GM23338 (cell line): ENCODE results near the gene SGCD. TPM values are rescaled to one million over a fixed set of nuclear protein-coding genes. Genes with fewer than 3 reads are reported as not detected.

Experiments used
- ATAC-seq: fragments of 200-7000 bp; cut with Tn5 transposase; 3 replicates; pipeline ENCODE4 v1.9.1; 2020
- DNase-seq: peaks from one replicate; pipeline ENCODE4 v3.0.0-alpha.2; 2015; ENCODE audit warnings: low spot score
- H2AFZ ChIP-seq: fragments of 200-600 bp; sonication (generic); 2 replicates; pipeline ENCODE4 v1.8.0; 2016; ENCODE audit warnings: antibody characterized with exemption, mild to moderate bottlenecking, moderate library complexity
- H3F3A ChIP-seq: fragments of 200-600 bp; sonication (generic); replicated peaks from 2 replicates; pipeline ENCODE4 v1.8.0; 2017; ENCODE audit warnings: antibody characterized with exemption, mixed run types, low read depth
- H3K27ac ChIP-seq: fragments of 200-600 bp; sonication (generic); 2 replicates; pipeline ENCODE4 v1.6.1; 2016; ENCODE audit warnings: low read depth
- H3K27me3 ChIP-seq: fragments of 200-600 bp; sonication (generic); 2 replicates; pipeline ENCODE4 v1.8.0; 2016; ENCODE audit warnings: mild to moderate bottlenecking, mixed run types, moderate library complexity; ENCODE audit not compliant: insufficient read depth
- H3K36me3 ChIP-seq: fragments of 200-600 bp; sonication (generic); 2 replicates; pipeline ENCODE4 v1.8.0; 2016; ENCODE audit warnings: mild to moderate bottlenecking; ENCODE audit not compliant: insufficient read depth
- H3K4me1 ChIP-seq: fragments of 200-600 bp; sonication (generic); 2 replicates; pipeline ENCODE4 v1.8.0; 2016; ENCODE audit warnings: mild to moderate bottlenecking, moderate library complexity; ENCODE audit not compliant: insufficient read depth
- H3K4me2 ChIP-seq: fragments of 200-600 bp; sonication (generic); 2 replicates; pipeline ENCODE4 v1.7.1; 2017; ENCODE audit warnings: mixed run types
- H3K4me3 ChIP-seq: fragments of 200-600 bp; sonication (generic); 2 replicates; pipeline ENCODE4 v1.6.1; 2016; ENCODE audit warnings: mixed run types
- H3K79me2 ChIP-seq: fragments of 200-600 bp; sonication (generic); replicated peaks from 2 replicates; pipeline ENCODE4 v1.8.0; 2017; ENCODE audit warnings: mild to moderate bottlenecking; ENCODE audit not compliant: insufficient read depth
- H3K9me2 ChIP-seq: fragments of 200-600 bp; sonication (generic); 2 replicates; pipeline ENCODE4 v1.8.0; 2017; ENCODE audit not compliant: insufficient read depth
- H4K20me1 ChIP-seq: fragments of 200-600 bp; sonication (generic); replicated peaks from 2 replicates; pipeline ENCODE4 v1.8.0; 2017; ENCODE audit warnings: mild to moderate bottlenecking; ENCODE audit not compliant: insufficient read depth
- H3K27ac Mint-ChIP-seq: 2 replicates; pipeline ENCODE4 v1.8.0; 2020; ENCODE audit warnings: inconsistent platforms, mild to moderate bottlenecking, moderate library complexity, mixed read lengths
- H3K27me3 Mint-ChIP-seq: 3 replicates; pipeline ENCODE4 v1.8.0; 2022; ENCODE audit warnings: low read depth, mild to moderate bottlenecking, moderate library complexity, mixed read lengths, inconsistent platforms; ENCODE audit not compliant: insufficient read depth, poor library complexity
- H3K36me3 Mint-ChIP-seq: 3 replicates; pipeline ENCODE4 v1.8.0; 2021; ENCODE audit warnings: low read depth, mild to moderate bottlenecking, inconsistent platforms, moderate library complexity, mixed read lengths
- H3K4me1 Mint-ChIP-seq: 3 replicates; pipeline ENCODE4 v1.8.0; 2020; ENCODE audit warnings: mild to moderate bottlenecking, inconsistent platforms, mixed read lengths
- H3K4me3 Mint-ChIP-seq: 3 replicates; pipeline ENCODE4 v1.8.0; 2021; ENCODE audit warnings: moderate library complexity, mild to moderate bottlenecking, inconsistent platforms, mixed read lengths
- H3K9me3 Mint-ChIP-seq: 3 replicates; pipeline ENCODE4 v1.8.0; 2020; ENCODE audit warnings: moderate library complexity, mild to moderate bottlenecking, inconsistent platforms, mixed read lengths
- CREB1 ChIP-seq: fragments of 250-450 bp; sonication (Bioruptor Pico); IDR thresholded peaks from 2 replicates; pipeline ENCODE4 v1.5.0; 2020; ENCODE audit warnings: low read depth, mild to moderate bottlenecking, moderate library complexity
- EZH2 ChIP-seq: fragments of 200-600 bp; sonication (generic); IDR thresholded peaks from one replicate; pipeline ENCODE4 v1.8.0; 2017; ENCODE audit warnings: antibody characterized with exemption, mild to moderate bottlenecking, low read depth; ENCODE audit not compliant: unreplicated experiment
- EZH2phosphoT487 ChIP-seq: fragments of 200-600 bp; sonication (generic); IDR thresholded peaks from one replicate; pipeline ENCODE4 v1.8.1; 2018; ENCODE audit warnings: antibody characterized with exemption; ENCODE audit not compliant: unreplicated experiment
- JUNB ChIP-seq: IDR thresholded peaks from one replicate; pipeline ENCODE4 v1.6.1; 2016; ENCODE audit warnings: antibody characterized with exemption; ENCODE audit not compliant: unreplicated experiment
- NANOG ChIP-seq: IDR thresholded peaks from 2 replicates; pipeline ENCODE4 v1.6.1; 2016; ENCODE audit warnings: antibody characterized with exemption, borderline replicate concordance
- POLR2AphosphoS5 ChIP-seq: IDR thresholded peaks from 2 replicates; pipeline ENCODE4 v1.6.1; 2016; ENCODE audit warnings: antibody characterized with exemption, low read depth
- STAT1 ChIP-seq: IDR thresholded peaks from one replicate; pipeline ENCODE4 v1.6.1; 2016; ENCODE audit warnings: antibody characterized with exemption; ENCODE audit not compliant: unreplicated experiment
- ZNF114 ChIP-seq: fragments of 250-450 bp; sonication (Bioruptor Pico); IDR thresholded peaks from 2 replicates; pipeline ENCODE4 v1.5.0; 2020; ENCODE audit warnings: mild to moderate bottlenecking, moderate library complexity
- ZNF331 ChIP-seq: fragments of 250-450 bp; sonication (Bioruptor Pico); IDR thresholded peaks from 2 replicates; pipeline ENCODE4 v1.5.0; 2020; ENCODE audit warnings: low read depth, mild to moderate bottlenecking, moderate library complexity
- polyA plus RNA-seq: library from polyadenylated mRNA; unstranded; fragments of >200 nt; fragmentation: Nextera tagmentation; extraction: Ambion mirVana; gene quantifications from 2 replicates; pipeline ENCODE4 v1.2.1, GENCODE V29; 2016
- total RNA-seq: library from RNA; depleted of rRNA; stranded (reverse); fragments of >200 nt; shearing (Covaris generic); gene quantifications from 2 replicates; pipeline ENCODE4 v1.2.3, GENCODE V29; 2014
- TF ChIP-seq, protein P1 (sequence below): IDR thresholded peaks from one replicate; pipeline ENCODE4 v1.6.1; 2018; ENCODE audit warnings: antibody characterized with exemption; ENCODE audit not compliant: unreplicated experiment
- TF ChIP-seq, protein P2 (sequence below): IDR thresholded peaks from 2 replicates; pipeline ENCODE4 v1.6.1; 2016; ENCODE audit warnings: antibody characterized with exemption
- TF ChIP-seq, protein P3 (sequence below): fragments of 250-450 bp; sonication (Bioruptor Pico); IDR thresholded peaks from 2 replicates; pipeline ENCODE4 v1.5.0; 2020; ENCODE audit warnings: mild to moderate bottlenecking, moderate library complexity

Gene SGCD
- total and polyA plus RNA-seq, 2 experiments from 2014 or later: 0.03 to 0.05 TPM

DNA sequence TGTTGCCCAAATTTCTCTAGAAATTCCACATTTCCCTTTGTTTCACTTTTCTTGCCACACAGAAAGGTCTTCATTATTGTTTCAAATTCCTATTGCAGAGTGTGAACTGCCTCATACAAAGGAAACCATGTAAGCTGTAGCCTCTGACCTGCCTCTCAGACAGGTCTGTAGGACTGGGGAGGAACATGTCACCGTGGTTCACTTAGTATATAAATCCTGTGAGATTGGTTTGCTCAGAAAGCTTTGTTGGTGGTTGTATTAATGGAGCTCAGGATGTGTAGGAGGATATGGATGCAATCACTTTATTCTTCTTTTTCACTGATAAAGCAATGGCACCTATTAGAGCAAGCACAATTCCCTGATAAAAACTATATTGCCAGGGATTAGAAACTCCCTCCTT lies 4.2 kb downstream of the SGCD start:
- Mint-ChIP-seq H3K36me3 (no peaks in the 10 kb centered on the region), H3K27ac (no peak overlapping the region), H3K4me1 (no peaks in the 10 kb centered on the region; the same call in 1 of the 3 replicates), H3K9me3 (no peaks in the 10 kb centered on the region; the same call in 1 of the 3 replicates), H3K27me3 (peaks cover 1% of the 10 kb centered on the region), H3K4me3 (no peak overlapping the region)
- no peak overlapping the region for H3K4me2 ChIP-seq
- peaks cover 12% of the 10 kb centered on the region for H3K9me2 ChIP-seq
- no peaks in the 10 kb centered on the region for H3K36me3 ChIP-seq
- H2AFZ ChIP-seq: 0 out of 2 replicates have a peak overlapping the region, but pooled peaks have one; percentile 14
- H3K27ac ChIP-seq: no peak overlapping the region
- TF ChIP-seq ZNF114 (CRISPR knock-in tag) (no peak), EZH2phosphoT487 (no peak), STAT1 (no peak), EZH2 (no peak), JUNB (no peak), ZNF331 (CRISPR knock-in tag) (no peak), CREB1 (no peak), NANOG (no peak), POLR2AphosphoS5 (no peak)
- TF ChIP-seq, protein P1, sequence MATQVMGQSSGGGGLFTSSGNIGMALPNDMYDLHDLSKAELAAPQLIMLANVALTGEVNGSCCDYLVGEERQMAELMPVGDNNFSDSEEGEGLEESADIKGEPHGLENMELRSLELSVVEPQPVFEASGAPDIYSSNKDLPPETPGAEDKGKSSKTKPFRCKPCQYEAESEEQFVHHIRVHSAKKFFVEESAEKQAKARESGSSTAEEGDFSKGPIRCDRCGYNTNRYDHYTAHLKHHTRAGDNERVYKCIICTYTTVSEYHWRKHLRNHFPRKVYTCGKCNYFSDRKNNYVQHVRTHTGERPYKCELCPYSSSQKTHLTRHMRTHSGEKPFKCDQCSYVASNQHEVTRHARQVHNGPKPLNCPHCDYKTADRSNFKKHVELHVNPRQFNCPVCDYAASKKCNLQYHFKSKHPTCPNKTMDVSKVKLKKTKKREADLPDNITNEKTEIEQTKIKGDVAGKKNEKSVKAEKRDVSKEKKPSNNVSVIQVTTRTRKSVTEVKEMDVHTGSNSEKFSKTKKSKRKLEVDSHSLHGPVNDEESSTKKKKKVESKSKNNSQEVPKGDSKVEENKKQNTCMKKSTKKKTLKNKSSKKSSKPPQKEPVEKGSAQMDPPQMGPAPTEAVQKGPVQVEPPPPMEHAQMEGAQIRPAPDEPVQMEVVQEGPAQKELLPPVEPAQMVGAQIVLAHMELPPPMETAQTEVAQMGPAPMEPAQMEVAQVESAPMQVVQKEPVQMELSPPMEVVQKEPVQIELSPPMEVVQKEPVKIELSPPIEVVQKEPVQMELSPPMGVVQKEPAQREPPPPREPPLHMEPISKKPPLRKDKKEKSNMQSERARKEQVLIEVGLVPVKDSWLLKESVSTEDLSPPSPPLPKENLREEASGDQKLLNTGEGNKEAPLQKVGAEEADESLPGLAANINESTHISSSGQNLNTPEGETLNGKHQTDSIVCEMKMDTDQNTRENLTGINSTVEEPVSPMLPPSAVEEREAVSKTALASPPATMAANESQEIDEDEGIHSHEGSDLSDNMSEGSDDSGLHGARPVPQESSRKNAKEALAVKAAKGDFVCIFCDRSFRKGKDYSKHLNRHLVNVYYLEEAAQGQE: no peak
- TF ChIP-seq, protein P2, sequence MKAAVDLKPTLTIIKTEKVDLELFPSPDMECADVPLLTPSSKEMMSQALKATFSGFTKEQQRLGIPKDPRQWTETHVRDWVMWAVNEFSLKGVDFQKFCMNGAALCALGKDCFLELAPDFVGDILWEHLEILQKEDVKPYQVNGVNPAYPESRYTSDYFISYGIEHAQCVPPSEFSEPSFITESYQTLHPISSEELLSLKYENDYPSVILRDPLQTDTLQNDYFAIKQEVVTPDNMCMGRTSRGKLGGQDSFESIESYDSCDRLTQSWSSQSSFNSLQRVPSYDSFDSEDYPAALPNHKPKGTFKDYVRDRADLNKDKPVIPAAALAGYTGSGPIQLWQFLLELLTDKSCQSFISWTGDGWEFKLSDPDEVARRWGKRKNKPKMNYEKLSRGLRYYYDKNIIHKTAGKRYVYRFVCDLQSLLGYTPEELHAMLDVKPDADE: no peak
- TF ChIP-seq, protein P3, sequence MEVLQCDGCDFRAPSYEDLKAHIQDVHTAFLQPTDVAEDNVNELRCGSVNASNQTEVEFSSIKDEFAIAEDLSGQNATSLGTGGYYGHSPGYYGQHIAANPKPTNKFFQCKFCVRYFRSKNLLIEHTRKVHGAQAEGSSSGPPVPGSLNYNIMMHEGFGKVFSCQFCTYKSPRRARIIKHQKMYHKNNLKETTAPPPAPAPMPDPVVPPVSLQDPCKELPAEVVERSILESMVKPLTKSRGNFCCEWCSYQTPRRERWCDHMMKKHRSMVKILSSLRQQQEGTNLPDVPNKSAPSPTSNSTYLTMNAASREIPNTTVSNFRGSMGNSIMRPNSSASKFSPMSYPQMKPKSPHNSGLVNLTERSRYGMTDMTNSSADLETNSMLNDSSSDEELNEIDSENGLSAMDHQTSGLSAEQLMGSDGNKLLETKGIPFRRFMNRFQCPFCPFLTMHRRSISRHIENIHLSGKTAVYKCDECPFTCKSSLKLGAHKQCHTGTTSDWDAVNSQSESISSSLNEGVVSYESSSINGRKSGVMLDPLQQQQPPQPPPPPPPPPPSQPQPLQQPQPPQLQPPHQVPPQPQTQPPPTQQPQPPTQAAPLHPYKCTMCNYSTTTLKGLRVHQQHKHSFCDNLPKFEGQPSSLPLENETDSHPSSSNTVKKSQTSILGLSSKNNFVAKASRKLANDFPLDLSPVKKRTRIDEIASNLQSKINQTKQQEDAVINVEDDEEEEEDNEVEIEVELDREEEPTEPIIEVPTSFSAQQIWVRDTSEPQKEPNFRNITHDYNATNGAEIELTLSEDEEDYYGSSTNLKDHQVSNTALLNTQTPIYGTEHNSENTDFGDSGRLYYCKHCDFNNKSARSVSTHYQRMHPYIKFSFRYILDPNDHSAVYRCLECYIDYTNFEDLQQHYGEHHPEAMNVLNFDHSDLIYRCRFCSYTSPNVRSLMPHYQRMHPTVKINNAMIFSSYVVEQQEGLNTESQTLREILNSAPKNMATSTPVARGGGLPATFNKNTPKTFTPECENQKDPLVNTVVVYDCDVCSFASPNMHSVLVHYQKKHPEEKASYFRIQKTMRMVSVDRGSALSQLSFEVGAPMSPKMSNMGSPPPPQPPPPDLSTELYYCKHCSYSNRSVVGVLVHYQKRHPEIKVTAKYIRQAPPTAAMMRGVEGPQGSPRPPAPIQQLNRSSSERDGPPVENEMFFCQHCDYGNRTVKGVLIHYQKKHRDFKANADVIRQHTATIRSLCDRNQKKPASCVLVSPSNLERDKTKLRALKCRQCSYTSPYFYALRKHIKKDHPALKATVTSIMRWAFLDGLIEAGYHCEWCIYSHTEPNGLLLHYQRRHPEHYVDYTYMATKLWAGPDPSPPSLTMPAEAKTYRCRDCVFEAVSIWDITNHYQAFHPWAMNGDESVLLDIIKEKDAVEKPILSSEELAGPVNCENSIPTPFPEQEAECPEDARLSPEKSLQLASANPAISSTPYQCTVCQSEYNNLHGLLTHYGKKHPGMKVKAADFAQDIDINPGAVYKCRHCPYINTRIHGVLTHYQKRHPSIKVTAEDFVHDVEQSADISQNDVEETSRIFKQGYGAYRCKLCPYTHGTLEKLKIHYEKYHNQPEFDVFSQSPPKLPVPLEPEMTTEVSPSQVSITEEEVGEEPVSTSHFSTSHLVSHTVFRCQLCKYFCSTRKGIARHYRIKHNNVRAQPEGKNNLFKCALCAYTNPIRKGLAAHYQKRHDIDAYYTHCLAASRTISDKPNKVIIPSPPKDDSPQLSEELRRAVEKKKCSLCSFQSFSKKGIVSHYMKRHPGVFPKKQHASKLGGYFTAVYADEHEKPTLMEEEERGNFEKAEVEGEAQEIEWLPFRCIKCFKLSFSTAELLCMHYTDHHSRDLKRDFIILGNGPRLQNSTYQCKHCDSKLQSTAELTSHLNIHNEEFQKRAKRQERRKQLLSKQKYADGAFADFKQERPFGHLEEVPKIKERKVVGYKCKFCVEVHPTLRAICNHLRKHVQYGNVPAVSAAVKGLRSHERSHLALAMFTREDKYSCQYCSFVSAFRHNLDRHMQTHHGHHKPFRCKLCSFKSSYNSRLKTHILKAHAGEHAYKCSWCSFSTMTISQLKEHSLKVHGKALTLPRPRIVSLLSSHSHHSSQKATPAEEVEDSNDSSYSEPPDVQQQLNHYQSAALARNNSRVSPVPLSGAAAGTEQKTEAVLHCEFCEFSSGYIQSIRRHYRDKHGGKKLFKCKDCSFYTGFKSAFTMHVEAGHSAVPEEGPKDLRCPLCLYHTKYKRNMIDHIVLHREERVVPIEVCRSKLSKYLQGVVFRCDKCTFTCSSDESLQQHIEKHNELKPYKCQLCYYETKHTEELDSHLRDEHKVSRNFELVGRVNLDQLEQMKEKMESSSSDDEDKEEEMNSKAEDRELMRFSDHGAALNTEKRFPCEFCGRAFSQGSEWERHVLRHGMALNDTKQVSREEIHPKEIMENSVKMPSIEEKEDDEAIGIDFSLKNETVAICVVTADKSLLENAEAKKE (CRISPR knock-in tag): no peak
- H4K20me1 ChIP-seq: no peaks in the 10 kb centered on the region
- H3K79me2 ChIP-seq: no peaks in the 10 kb centered on the region
- ATAC-seq: no peak
- no peaks in the 10 kb centered on the region for H3F3A ChIP-seq
- H3K27me3 ChIP-seq: no peaks in the 10 kb centered on the region
- no peaks in the 10 kb centered on the region for H3K4me1 ChIP-seq
- H3K4me3 ChIP-seq: no peak overlapping the region
- DNase-seq: no peak
